Hematopoietic multipotent progenitor cell treated with erythropoietin and hydrocortisone succinate and interleukin-3 and kit ligand, for 6 days (in vitro differentiated cells): ENCODE data around the gene HEATR9.

Experiments
- DNase-seq: peaks from one replicate; pipeline ENCODE4 v3.0.0-alpha.2; 2015

Gene HEATR9

GRCh38 chr17:35807371-35808144, 61.1 kb downstream of the HEATR9 start:
- DNase-seq, result no peak
